Skin epidermis (tissue), 12 donors: ENCODE measurements around the gene NLRP1.

Source experiments
- H3K27ac ChIP-seq, 21 experiments: fragments of 200-600 bp; sonication (generic) in 11 of 21; one replicate each; pipeline ENCODE4 v1.5.0; 2020; ENCODE audit warnings: mild to moderate bottlenecking in 3 of 21, inconsistent platforms in 2 of 21, moderate library complexity in 2 of 21
- H3K4me3 ChIP-seq, 7 experiments: fragments of 200-600 bp; sonication (generic) in 2 of 7; one replicate each; pipeline ENCODE4 v1.5.0; 2020; ENCODE audit warnings: inconsistent platforms in 2 of 7, mild to moderate bottlenecking in 2 of 7, moderate library complexity in 1 of 7

NLRP1 gene

DNA sequence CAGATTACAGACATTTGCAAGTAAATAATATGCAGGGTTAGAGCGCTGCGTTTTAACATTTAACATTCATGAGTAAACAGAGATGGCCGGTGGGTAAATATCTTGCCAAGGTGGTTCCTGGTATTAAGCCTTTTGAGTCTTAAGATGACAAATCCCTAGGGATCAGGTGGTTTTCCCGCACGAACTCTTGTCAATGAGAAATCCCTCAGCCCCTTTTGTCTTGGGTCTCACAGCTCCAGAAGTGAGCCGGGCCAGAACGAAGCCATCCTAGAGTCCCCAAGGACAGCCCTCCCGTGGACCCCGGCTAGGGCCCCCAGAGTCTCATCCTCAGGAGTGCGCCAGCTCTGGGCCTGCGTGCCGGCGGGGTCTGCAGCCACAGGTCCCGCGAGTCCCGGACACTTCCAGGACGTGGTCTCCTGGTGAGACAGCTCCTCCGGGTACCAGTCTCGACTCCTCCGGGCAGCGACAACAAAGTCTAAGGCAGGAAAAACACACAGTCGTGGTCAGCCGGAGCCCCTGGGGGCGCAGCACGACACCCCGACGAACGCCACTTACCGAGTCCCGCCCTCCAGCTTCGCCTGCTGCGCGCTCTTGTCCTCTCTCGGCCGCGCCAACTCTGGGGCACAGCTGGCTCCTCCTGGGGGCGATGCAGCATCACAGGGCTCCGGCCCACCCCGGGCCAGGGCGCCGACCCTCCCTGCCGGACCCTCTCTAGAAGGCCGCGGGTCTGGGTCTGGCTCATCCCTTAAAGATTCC, 84.7 kb downstream of the NLRP1 start:
- Histone ChIP-seq H3K4me3 (peak overlapping the region in 5 of 7 experiments; percentile 32 to 60 (median 45)), H3K27ac (peak overlapping the region in 1 of 21 experiments; percentile 76)

GRCh38 chr17:5492970-5493369, 91.3 kb downstream of the NLRP1 start:
- H3K27ac ChIP-seq, result no peak overlapping the region
- no peak overlapping the region for H3K4me3 ChIP-seq

- no peak overlapping the region for H3K4me3 ChIP-seq
- H3K27ac ChIP-seq, result no peak overlapping the region
These were observed 95.6 kb downstream of the NLRP1 start for GRCh38 chr17:5488752-5489151.

GRCh38 chr17:5486206-5487124, 97.8 kb downstream of the NLRP1 start, which contains the start of gene MIS12:
Gene MIS12, plus strand, starts transcription at chr17:5486566. Its CDS starts 2,297 bp downstream, at chr17:5488863.
- peak within 1 kb of the TSS; percentile 81 to 99 (median 96) for H3K27ac ChIP-seq
- peak within 1 kb of the TSS; percentile 76 to 97 (median 79) for H3K4me3 ChIP-seq

- Histone ChIP-seq H3K4me3 (peak within 1 kb of the TSS; percentile 76 to 97 (median 79)), H3K27ac (peak within 1 kb of the TSS; percentile 81 to 99 (median 96))
These were observed 98.8 kb downstream of the NLRP1 start, which contains the start of gene DERL2 for GRCh38 chr17:5485270-5486205. Gene DERL2, minus strand, starts transcription at chr17:5486178. Its CDS starts 17 bp downstream, at chr17:5486161.

DNA sequence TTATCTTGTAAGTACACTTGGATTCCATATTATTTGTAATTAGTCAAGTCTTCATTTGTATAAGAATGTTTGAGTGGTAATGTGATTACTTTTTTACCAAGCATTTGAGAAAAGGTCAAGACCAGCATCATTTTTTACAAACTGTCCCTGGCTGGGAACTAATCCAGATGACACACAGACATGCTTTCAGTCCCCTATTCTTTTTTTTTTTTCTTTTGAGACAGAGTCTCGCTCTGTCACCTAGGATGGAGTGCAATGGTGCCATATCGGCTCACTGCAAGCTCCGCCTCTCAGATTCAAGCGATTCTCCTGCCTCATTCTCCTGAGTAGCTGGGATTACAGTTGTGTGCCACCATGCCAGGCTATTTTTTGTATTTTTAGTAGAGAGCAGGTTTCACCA, 102.9 kb downstream of the NLRP1 start:
- no peak overlapping the region for H3K4me3 ChIP-seq
- no peak overlapping the region for H3K27ac ChIP-seq

GRCh38 chr17:5480962-5481361, 103.3 kb downstream of the NLRP1 start:
- no peak overlapping the region for H3K27ac ChIP-seq

GRCh38 chr17:5478992-5479391, 105.3 kb downstream of the NLRP1 start:
- Histone ChIP-seq H3K27ac (no peak overlapping the region), H3K4me3 (no peak overlapping the region)

More at GRCh38 chr17:5480962-5481361, 103.3 kb downstream of the NLRP1 start:
- H3K4me3 ChIP-seq, result no peak overlapping the region

DNA sequence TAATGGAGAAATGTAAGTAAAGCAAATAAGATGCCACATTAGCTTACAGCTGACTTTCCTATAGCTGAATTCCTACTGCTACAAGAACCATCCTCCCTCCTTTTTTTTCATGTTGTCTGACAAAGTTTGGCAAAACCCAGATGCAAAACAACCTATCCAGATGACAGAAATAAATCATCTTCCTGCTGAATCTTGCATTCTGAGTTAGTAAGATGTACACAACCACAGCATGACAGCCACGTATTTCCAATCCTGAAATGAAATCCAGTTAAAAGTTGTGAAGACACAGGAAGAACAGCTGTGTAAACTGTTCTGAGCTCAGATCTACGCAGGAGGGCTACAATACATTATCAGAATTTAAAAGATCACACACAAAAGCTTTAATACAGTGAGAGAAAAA, 110.4 kb downstream of the NLRP1 start:
- Histone ChIP-seq H3K27ac (no peak overlapping the region), H3K4me3 (no peak overlapping the region)

- Histone ChIP-seq H3K4me3 (no peak overlapping the region), H3K27ac (no peak overlapping the region)
These were observed 111.8 kb downstream of the NLRP1 start for GRCh38 chr17:5472511-5472910.

DNA sequence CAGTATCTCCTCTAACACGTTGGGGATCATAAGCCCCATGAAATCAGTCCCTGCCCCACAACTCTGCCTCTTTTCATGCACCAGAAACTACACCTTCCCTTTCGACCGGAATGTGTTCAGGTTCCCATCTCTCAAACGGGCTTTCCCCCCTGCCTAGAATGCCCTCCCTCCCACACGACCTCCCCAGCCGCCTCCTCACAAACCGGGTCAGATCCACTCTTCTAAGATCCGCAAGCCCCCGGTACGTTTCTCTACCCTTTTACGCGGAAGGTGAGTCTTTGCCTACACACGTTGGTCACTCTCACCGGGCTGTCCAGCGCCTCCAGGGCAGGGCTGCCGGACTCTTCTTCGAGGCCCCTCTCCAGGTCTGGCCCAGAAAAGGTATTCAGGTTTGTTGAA, 116.2 kb downstream of the NLRP1 start:
- Histone ChIP-seq H3K4me3 (peak overlapping the region; percentile 81 to 98 (median 95)), H3K27ac (peak overlapping the region in 19 of 21 experiments; percentile 53 to 88 (median 80))

GRCh38 chr17:5467416-5467815, 116.9 kb downstream of the NLRP1 start:
- Histone ChIP-seq H3K4me3 (peak overlapping the region; percentile 81 to 98 (median 95)), H3K27ac (peak overlapping the region in 3 of 21 experiments; percentile 78 to 81 (median 80))

- H3K27ac ChIP-seq, result no peak overlapping the region
- H3K4me3 ChIP-seq, result no peak overlapping the region
These were observed 118.0 kb downstream of the NLRP1 start for GRCh38 chr17:5466295-5466694.

GRCh38 chr17:5464717-5465507, 119.4 kb downstream of the NLRP1 start:
- no peak overlapping the region for H3K4me3 ChIP-seq
- no peak overlapping the region for H3K27ac ChIP-seq
